ENCODE results near the gene PHF11. TPM values are rescaled to one million over a fixed set of nuclear protein-coding genes. Genes with fewer than 3 reads are reported as not detected.
A peak's percentile ranks its signal among the peaks of the same experiment; 100 is the strongest.
"Not testable (repeated sequence)": the region's sequence is repeated elsewhere in the genome, so short reads cannot be mapped to it uniquely, and the experiment has no call there.

PHF11 gene
- total RNA-seq, 2 experiments from 2014 or later: 135 to 144 TPM

- Mint-ChIP-seq H3K4me3 (no peak overlapping the region), H3K27ac (no peak overlapping the region), H3K4me1 (peaks cover 2% of the 10 kb centered on the region), H3K27me3 (no peaks in the 10 kb centered on the region), H3K36me3 (ENCODE audit: low read depth) (peaks cover 66% of the 10 kb centered on the region), H3K9me3 (peaks cover 8% of the 10 kb centered on the region)
- no peak for DNase-seq
- POLR2A ChIA-PET: no interaction called here
- CTCF ChIA-PET: no interaction called here
These were observed 31.7 kb upstream of the PHF11 start for GRCh38 chr13:49464085-49464484.

DNA sequence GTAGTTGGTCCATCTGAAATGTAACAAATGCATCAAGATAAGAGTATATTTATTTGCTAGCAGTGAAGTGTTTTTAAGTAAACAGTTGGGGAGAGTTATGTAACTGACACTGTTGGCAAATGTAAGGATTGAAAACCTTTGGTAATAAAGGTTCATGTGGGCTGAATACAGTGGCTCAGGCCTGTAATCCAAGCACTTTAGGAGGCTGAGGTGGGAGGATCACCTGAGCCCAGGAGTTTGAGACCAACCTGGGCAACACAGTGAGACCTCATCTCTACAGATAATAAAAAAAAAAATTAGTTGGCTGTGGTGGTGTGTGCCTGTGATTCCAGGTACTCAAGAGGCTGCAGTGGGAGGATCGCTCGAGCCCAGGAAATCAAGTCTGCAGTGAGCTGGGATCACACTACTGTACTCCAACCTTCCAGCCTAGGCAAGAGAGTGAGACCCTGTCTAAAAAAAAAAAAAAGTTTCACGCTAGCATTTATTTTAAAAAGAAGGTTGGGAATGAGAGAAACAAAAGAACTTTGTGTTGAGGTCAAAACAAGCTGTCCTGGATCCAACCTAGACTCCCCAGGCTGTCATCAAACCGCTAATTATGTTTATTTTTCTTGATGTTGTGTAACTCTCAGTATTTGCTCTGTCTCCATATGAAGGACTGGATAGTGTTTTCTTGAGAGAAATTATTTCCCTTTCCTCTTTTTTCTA is 31.0 kb upstream of the PHF11 start:
- H3K36me3 Mint-ChIP-seq (ENCODE audit: low read depth): peaks cover 73% of the 10 kb centered on the region
- H3K4me1 Mint-ChIP-seq: no peaks in the 10 kb centered on the region
- DNase-seq: no peak
- no peaks in the 10 kb centered on the region for H3K27me3 Mint-ChIP-seq
- H3K4me3 Mint-ChIP-seq: no peak overlapping the region
- CTCF ChIA-PET: no interaction called here
- peaks cover 8% of the 10 kb centered on the region for H3K9me3 Mint-ChIP-seq
- H3K27ac Mint-ChIP-seq: no peak overlapping the region
- POLR2A ChIA-PET: interaction anchor here (0.6 to 2.2 kb wide), 2 partner anchors 20 to 1418 kb away, joined by 3 to 11 read pairs; partner anchors contain the start of genes CAB39L and SETDB2

- DNase-seq: no peak
- ChIA-PET POLR2A (interaction anchor here (2.2 kb wide), 1 partner anchor 22 kb away, joined by 11 read pairs; the partner anchor contains the start of genes CAB39L and SETDB2), CTCF (no interaction called here)
- peaks cover 8% of the 10 kb centered on the region for H3K9me3 Mint-ChIP-seq
- H3K36me3 Mint-ChIP-seq (ENCODE audit: low read depth): peaks cover 74% of the 10 kb centered on the region
- H3K4me3 Mint-ChIP-seq: no peak overlapping the region
- H3K27ac Mint-ChIP-seq: no peak overlapping the region
- H3K27me3 Mint-ChIP-seq: no peaks in the 10 kb centered on the region
- no peaks in the 10 kb centered on the region for H3K4me1 Mint-ChIP-seq
These were observed 29.4 kb upstream of the PHF11 start for GRCh38 chr13:49466292-49466838.

GRCh38 chr13:49472186-49472585 is 23.6 kb upstream of the PHF11 start:
- DNase-seq: no peak
- Mint-ChIP-seq H3K4me3 (no peak overlapping the region), H3K4me1 (no peaks in the 10 kb centered on the region), H3K27ac (no peak overlapping the region), H3K9me3 (no peaks in the 10 kb centered on the region), H3K36me3 (ENCODE audit: low read depth) (peaks cover 59% of the 10 kb centered on the region), H3K27me3 (no peaks in the 10 kb centered on the region)
- POLR2A ChIA-PET: no interaction called here
- CTCF ChIA-PET: no interaction called here

GRCh38 chr13:49476529-49476928 is 19.2 kb upstream of the PHF11 start:
- H3K9me3 Mint-ChIP-seq: no peaks in the 10 kb centered on the region
- DNase-seq: no peak
- no peaks in the 10 kb centered on the region for H3K27me3 Mint-ChIP-seq
- H3K36me3 Mint-ChIP-seq (ENCODE audit: low read depth): peaks cover 49% of the 10 kb centered on the region
- CTCF ChIA-PET: no interaction called here
- no peak overlapping the region for H3K4me3 Mint-ChIP-seq
- no peak overlapping the region for H3K27ac Mint-ChIP-seq
- POLR2A ChIA-PET: interaction anchor here (1.1 kb wide), 1 partner anchor 19 kb away, joined by 3 read pairs; the partner anchor contains the start of gene PHF11
- H3K4me1 Mint-ChIP-seq: no peaks in the 10 kb centered on the region

GRCh38 chr13:49481788-49482187 is 14.0 kb upstream of the PHF11 start:
- no peak for DNase-seq
- H3K4me1 Mint-ChIP-seq: no peaks in the 10 kb centered on the region
- no peak overlapping the region for H3K4me3 Mint-ChIP-seq
- CTCF ChIA-PET: no interaction called here
- POLR2A ChIA-PET: interaction anchor here (5.5 kb wide), 1 partner anchor 14 kb away, joined by 21 read pairs; the partner anchor contains the start of gene PHF11
- H3K27ac Mint-ChIP-seq: no peak overlapping the region
- H3K9me3 Mint-ChIP-seq: no peaks in the 10 kb centered on the region
- H3K27me3 Mint-ChIP-seq: no peaks in the 10 kb centered on the region
- H3K36me3 Mint-ChIP-seq (ENCODE audit: low read depth): peaks cover 57% of the 10 kb centered on the region

DNA sequence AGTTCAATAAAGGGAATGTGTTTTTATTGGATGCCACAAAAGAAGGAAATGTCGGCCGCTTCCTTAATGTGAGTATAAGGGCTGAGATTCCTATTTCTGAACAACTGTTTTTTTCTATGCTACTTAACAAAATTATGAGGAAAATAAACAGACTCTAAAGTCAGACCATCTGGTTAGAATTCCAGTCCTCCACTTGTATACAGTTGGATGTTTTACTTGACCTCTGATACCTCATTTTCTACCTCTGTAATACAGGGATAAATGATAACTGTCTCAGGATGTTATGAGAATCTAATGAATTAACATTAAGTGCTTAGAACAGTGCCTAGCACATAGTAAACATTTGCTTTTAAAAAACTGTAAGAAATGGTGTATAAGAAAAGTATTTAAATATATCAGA is 7.2 kb upstream of the PHF11 start:
- POLR2A ChIA-PET: interaction anchor here (1.4 kb wide), 1 partner anchor 44 kb away, joined by 3 read pairs; no protein-coding TSS in a partner anchor
- Mint-ChIP-seq H3K9me3 (no peaks in the 10 kb centered on the region), H3K36me3 (ENCODE audit: low read depth) (peaks cover 41% of the 10 kb centered on the region), H3K4me1 (peaks cover 5% of the 10 kb centered on the region), H3K4me3 (no peak overlapping the region), H3K27ac (no peak overlapping the region), H3K27me3 (no peaks in the 10 kb centered on the region)
- DNase-seq: no peak
- CTCF ChIA-PET: no interaction called here

GRCh38 chr13:49494645-49495044 is 1.1 kb upstream of the PHF11 start:
- H3K4me3 Mint-ChIP-seq: peak overlapping the region; percentile 97
- CTCF ChIA-PET: interaction anchor here (1.3 to 3.6 kb wide), 2 partner anchors 51 to 112 kb away, joined by 3 to 15 read pairs; partner anchors contain the start of genes CAB39L and SETDB2
- H3K9me3 Mint-ChIP-seq: no peaks in the 10 kb centered on the region
- POLR2A ChIA-PET: interaction anchor here (1.1 to 4.7 kb wide), 12 partner anchors 12 to 298 kb away, joined by 3 to 174 read pairs (median 6); partner anchors contain the start of genes CAB39L, EBPL, KPNA3 and RCBTB1
- peaks cover 59% of the 10 kb centered on the region for H3K36me3 Mint-ChIP-seq (ENCODE audit: low read depth)
- H3K4me1 Mint-ChIP-seq: peaks cover 49% of the 10 kb centered on the region
- H3K27ac Mint-ChIP-seq: peak overlapping the region; percentile 100
- no peak for DNase-seq
- no peaks in the 10 kb centered on the region for H3K27me3 Mint-ChIP-seq

DNA sequence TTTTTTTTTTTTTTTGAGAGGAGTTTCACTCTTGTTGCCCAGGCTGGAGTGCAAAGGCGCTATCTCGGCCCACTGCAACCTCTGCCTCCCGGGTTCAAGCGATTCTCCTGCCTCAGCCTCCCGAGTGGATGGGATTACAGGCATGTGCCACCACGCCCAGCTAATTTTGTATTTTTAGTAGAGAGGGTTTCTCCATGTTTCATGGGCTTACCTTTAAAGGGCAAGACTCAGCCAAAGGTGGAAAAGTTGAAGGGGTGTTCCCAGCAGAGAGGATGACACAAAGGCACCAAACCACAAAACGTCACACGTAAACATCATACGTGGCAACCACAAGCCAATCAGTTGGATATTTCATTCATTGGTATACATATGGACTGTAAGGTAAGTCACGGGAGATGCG is 1.1 kb downstream of the PHF11 start:
- H3K9me3 Mint-ChIP-seq, H3K27me3 Mint-ChIP-seq: not testable (repeated sequence)
- peak overlapping the region; percentile 97 for H3K27ac Mint-ChIP-seq
- peak; percentile 71 for DNase-seq
- CTCF ChIA-PET: interaction anchor here (0.7 to 3.6 kb wide), 5 partner anchors 10 to 1932 kb away, joined by 3 to 15 read pairs (median 4); partner anchors contain the start of genes CAB39L and SETDB2
- H3K4me1 Mint-ChIP-seq: peaks cover 62% of the 10 kb centered on the region
- peak overlapping the region; percentile 90 for H3K4me3 Mint-ChIP-seq
- H3K36me3 Mint-ChIP-seq (ENCODE audit: low read depth): peaks cover 75% of the 10 kb centered on the region
- POLR2A ChIA-PET: interaction anchor here (0.6 to 4.7 kb wide), 18 partner anchors 10 to 295 kb away, joined by 3 to 174 read pairs (median 6); partner anchors contain the start of genes CAB39L, EBPL, KPNA3 and RCBTB1

DNA sequence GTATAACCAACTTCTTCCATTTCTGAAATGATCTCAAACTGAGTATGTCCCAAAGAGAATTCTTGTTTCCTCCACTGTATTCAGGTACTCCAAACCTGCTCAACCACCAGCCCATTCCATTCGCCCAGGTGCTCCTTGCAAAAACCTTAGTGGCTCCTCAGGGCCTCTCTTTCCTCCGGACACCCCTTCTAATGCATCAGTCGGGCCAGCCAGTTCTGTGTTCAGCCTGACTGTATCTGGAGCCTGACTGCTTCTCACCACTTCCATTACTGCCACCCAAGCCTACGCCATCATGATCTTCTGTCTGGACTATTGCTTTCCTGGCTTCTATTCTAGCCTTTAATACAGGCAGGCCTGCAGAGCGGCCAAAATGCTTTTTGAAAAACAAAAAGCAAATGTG is 1.5 kb downstream of the PHF11 start:
- no peaks in the 10 kb centered on the region for H3K27me3 Mint-ChIP-seq
- H3K4me1 Mint-ChIP-seq: peaks cover 62% of the 10 kb centered on the region
- peak overlapping the region; percentile 97 for H3K27ac Mint-ChIP-seq
- peak; percentile 18 for DNase-seq
- peak overlapping the region; percentile 90 for H3K4me3 Mint-ChIP-seq
- POLR2A ChIA-PET: interaction anchor here (0.8 to 4.7 kb wide), 4 partner anchors 9 to 194 kb away, joined by 3 to 174 read pairs (median 12); partner anchors contain the start of genes CAB39L, EBPL and SETDB2
- H3K36me3 Mint-ChIP-seq (ENCODE audit: low read depth): peaks cover 72% of the 10 kb centered on the region
- CTCF ChIA-PET: interaction anchor here (0.7 to 3.6 kb wide), 3 partner anchors 54 to 1932 kb away, joined by 3 to 15 read pairs (median 5); partner anchors contain the start of genes CAB39L and SETDB2
- H3K9me3 Mint-ChIP-seq: no peaks in the 10 kb centered on the region

GRCh38 chr13:49498206-49498605 is 2.5 kb downstream of the PHF11 start:
- H3K4me3 Mint-ChIP-seq: no peak overlapping the region
- no peaks in the 10 kb centered on the region for H3K27me3 Mint-ChIP-seq
- H3K4me1 Mint-ChIP-seq: peaks cover 64% of the 10 kb centered on the region
- H3K9me3 Mint-ChIP-seq: no peaks in the 10 kb centered on the region
- peak overlapping the region; percentile 97 for H3K27ac Mint-ChIP-seq
- H3K36me3 Mint-ChIP-seq (ENCODE audit: low read depth): peaks cover 72% of the 10 kb centered on the region
- ChIA-PET CTCF (no interaction called here), POLR2A (no interaction called here)
- DNase-seq: no peak

DNA sequence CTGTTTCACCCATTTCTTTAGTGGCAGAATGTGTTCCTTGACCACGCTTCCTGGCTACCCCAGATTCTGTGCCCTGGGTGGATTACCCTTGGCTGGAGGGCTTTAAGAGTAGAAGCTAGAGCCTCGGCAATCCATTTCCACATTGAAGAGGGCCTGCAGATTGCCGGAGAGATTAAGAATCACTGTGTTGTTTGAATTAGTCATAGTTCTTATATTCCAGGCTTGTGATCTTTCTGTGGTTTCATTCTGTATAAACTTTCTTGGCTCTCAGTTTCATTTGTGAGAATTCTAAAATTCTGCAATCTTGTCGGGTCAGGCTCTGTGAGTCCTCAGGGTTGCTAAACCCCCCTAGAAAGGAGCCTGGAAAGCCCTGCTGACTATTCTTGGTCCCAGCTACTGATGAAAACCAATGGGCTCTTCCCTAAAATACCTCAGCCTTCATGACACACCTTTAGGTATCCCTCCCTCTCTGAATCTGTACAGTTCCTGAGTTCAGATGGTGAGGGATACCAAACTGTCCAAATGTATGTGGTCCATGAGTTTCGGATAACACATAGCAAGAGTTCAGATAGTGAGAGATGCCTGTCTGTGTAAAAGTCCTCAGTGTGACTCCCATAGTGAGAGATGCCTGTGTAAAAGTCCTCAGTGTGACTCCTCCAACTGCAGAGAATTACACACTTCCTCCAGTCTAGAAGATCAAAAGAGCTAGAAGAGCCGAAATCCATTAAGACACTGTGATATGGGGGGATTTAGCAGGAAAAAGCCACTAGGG is 4.3 kb downstream of the PHF11 start:
- Mint-ChIP-seq H3K4me3 (no peak overlapping the region), H3K9me3 (no peaks in the 10 kb centered on the region), H3K4me1 (peaks cover 55% of the 10 kb centered on the region), H3K27me3 (no peaks in the 10 kb centered on the region), H3K27ac (peak overlapping the region; percentile 5), H3K36me3 (ENCODE audit: low read depth) (peaks cover 67% of the 10 kb centered on the region)
- ChIA-PET CTCF (interaction anchor here (0.7 kb wide), 1 partner anchor 66 kb away, joined by 3 read pairs; no protein-coding TSS in a partner anchor), POLR2A (interaction anchor here (1.0 to 1.3 kb wide), 2 partner anchors 55 to 86 kb away, joined by 3 read pairs; partner anchors contain the start of gene RCBTB1)
- DNase-seq: no peak
